Left lung (tissue), 10 donors: Measurements from ENCODE around the gene ARPC1B. TPM values are rescaled to one million over a fixed set of nuclear protein-coding genes. Genes with fewer than 3 reads are reported as not detected.
"Not testable (repeated sequence)": the region's sequence is repeated elsewhere in the genome, so short reads cannot be mapped to it uniquely, and the experiment has no call there.

Source experiments
- ATAC-seq: fragments of 200-7000 bp; cut with Tn5 transposase; one replicate; pipeline ENCODE4 v1.9.1; 2020; ENCODE audit warnings: moderate library complexity
- DNase-seq, 4 donors: peaks; one replicate each; pipeline ENCODE4 v3.0.0-alpha.2; 2013 to 2020
- H3K27ac ChIP-seq, 2 donors: fragments of 200-600 bp; sonication (generic) in 1 of 2; one replicate each; pipeline versions ENCODE4 v1.5.0 to v1.8.0; 2020 to 2021
- H3K27me3 ChIP-seq, 2 donors: fragments of 200-600 bp; sonication (generic) in 1 of 2; one replicate each; pipeline versions ENCODE4 v1.5.0 to v1.8.0; 2020 to 2021
- H3K36me3 ChIP-seq, 2 donors: fragments of 200-600 bp; sonication (generic) in 1 of 2; one replicate each; pipeline versions ENCODE4 v1.5.0 to v1.8.0; 2020 to 2021
- H3K4me1 ChIP-seq, 2 donors: fragments of 200-600 bp; one replicate each; pipeline ENCODE4 v1.8.0; 2021
- H3K4me3 ChIP-seq, 2 donors: fragments of 200-600 bp; sonication (generic) in 1 of 2; one replicate each; pipeline versions ENCODE4 v1.5.0 to v1.8.0; 2020 to 2021; ENCODE audit warnings: mild to moderate bottlenecking in 1 of 2
- H3K9me3 ChIP-seq, 2 donors: fragments of 200-600 bp; sonication (generic) in 1 of 2; one replicate each; pipeline versions ENCODE4 v1.5.0 to v1.8.0; 2020 to 2021
- intact Hi-C, 2 donors: fragments of 100-400 bp; cut with DNase I; formaldehyde crosslinking; loops; one replicate each; pipeline versions ENCODE4 v1.11.2 to v1.14.2; 2022
- polyA plus RNA-seq, 6 donors: library from polyadenylated mRNA; unstranded; fragments of 120-200 nt; gene quantifications; one replicate each; pipeline ENCODE4 v1.2.1, GENCODE V29; 2013; ENCODE audit not compliant: insufficient read length in 6 of 6
- total RNA-seq, 2 donors: library from RNA; stranded (reverse); fragmentation: NEBNext Ultra II Directional; extraction: Animal tissue kit (Norgen Biotek cat#: 25700); gene quantifications; one replicate each; pipeline ENCODE4 v1.2.1, GENCODE V29; 2021
- TF ChIP-seq, protein P1 (sequence below), 2 donors: fragments of 200-600 bp; sonication (generic) in 1 of 2; IDR thresholded peaks; one replicate each; pipeline versions ENCODE4 v1.5.0 to v1.8.0; 2021; ENCODE audit warnings: antibody characterized with exemption in 2 of 2
- donor health status: DM: no; HTN: yes; CAD: no.
- donor health status: DM: no; HTN: no; CAD: no.

ARPC1B gene
- total and polyA plus RNA-seq, 8 donors, result 37.1 to 311 (median 50.1) TPM

DNA sequence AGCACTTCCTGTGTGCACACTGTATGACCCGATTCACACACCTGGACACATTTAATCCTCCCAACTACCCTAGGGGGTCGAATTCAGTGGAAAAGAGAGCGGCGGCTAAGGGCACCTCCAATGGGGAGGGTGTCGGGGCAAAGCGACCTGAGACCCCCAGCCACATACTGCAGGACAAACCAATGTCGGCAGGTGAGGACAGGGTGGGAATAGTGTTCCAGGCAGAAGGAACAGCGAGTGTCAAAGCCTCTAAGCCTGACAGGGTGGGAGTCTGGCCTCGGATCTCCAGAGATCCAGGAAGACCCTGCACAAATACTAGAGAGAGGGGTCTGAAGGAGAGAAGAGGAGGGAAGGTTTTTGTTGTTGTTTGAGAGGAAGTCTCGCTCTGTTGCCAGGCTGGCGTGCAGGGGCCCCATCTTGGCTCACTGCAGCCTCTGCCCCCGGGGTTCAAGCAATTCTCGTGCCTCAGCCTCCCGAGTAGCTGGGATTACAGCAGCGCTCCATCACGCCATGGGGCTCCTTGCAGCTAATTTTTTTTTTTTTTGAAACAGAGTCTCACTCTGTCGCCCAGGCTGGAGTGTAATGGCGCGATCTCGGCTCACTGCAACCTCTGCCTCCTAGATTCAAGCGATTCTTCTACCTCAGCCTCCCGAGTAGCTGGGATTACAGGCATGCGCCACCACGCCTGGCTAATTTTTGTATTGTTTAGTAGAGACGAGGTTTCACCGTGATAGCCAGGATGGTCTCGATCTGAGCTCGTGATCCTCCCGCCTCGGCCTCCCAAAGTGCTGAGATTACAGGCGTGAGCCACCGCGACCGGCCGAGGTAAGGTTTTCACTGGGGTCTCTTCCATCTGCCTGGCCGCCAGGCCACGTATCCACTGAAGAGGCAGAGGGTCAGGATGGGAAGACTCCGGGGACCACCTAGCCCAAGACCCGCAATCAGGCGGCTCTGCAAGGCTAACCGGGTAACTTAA, 1.2 kb upstream of the ARPC1B start:
- Histone ChIP-seq H3K27me3 (no peaks in the 10 kb centered on the region), H3K27ac (peak overlapping the region; percentile 89 to 97), H3K36me3 (peaks cover 0 to 29% of the 10 kb centered on the region in 2 donors), H3K4me1 (peaks cover 19 to 58% of the 10 kb centered on the region in 2 donors), H3K9me3 (no peaks in the 10 kb centered on the region), H3K4me3 (peak overlapping the region; percentile 96 to 97)
- intact Hi-C loops, result no loop called here
- no peak for DNase-seq
- TF ChIP-seq, protein P1, sequence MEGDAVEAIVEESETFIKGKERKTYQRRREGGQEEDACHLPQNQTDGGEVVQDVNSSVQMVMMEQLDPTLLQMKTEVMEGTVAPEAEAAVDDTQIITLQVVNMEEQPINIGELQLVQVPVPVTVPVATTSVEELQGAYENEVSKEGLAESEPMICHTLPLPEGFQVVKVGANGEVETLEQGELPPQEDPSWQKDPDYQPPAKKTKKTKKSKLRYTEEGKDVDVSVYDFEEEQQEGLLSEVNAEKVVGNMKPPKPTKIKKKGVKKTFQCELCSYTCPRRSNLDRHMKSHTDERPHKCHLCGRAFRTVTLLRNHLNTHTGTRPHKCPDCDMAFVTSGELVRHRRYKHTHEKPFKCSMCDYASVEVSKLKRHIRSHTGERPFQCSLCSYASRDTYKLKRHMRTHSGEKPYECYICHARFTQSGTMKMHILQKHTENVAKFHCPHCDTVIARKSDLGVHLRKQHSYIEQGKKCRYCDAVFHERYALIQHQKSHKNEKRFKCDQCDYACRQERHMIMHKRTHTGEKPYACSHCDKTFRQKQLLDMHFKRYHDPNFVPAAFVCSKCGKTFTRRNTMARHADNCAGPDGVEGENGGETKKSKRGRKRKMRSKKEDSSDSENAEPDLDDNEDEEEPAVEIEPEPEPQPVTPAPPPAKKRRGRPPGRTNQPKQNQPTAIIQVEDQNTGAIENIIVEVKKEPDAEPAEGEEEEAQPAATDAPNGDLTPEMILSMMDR (IDR thresholded peaks at IDR 0.05), result no peak
- no peak for ATAC-seq

DNA sequence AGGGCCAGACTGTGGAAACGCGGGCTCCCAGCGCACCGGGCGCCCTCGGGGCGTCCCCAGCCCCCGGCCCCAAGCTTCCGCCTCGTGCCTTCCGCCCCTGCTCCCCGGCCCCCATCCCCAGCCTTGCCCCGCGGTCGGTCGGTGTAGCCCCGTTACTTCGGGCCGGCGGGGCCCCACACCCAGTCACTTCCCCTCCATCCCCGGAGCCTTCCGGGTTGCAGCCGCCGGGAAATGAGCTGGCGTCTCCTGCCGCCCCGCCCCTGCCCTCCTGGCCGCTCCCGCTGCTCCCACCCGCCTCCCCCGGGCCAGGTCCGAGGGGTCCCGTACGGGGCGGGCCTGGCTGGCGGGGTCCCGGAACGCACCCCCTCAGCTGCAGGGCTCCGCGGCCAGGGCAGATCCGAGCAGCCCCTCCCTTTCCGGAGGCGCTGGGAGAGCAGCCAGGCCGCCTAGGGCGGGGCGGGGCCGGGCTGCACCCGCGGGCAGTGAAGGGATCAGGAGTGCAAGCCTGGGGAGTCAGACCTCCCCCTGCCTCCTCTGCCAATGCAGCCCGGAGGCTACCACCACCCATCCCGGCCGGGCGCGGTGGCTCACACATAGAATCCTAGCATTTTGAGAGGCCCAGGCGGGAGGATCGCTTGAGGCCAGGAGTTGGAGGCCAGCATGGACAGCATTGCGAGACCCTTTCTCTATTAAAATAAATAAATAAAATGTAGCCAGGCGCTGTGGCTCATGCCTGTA, 709 bp downstream of the ARPC1B start:
- Histone ChIP-seq H3K9me3 (no peaks in the 10 kb centered on the region), H3K4me1 (peaks cover 37 to 72% of the 10 kb centered on the region in 2 donors), H3K4me3 (peak overlapping the region; percentile 96 to 97), H3K27me3 (no peaks in the 10 kb centered on the region), H3K27ac (peak overlapping the region; percentile 89 to 97), H3K36me3 (peaks cover 0 to 24% of the 10 kb centered on the region in 2 donors)
- TF ChIP-seq, protein P1 (IDR thresholded peaks at IDR 0.05), result no peak
- intact Hi-C loops, result no loop called here
- peak; percentile 71 for ATAC-seq
- DNase-seq, result peak; percentile 52 to 97 (median 72)

DNA sequence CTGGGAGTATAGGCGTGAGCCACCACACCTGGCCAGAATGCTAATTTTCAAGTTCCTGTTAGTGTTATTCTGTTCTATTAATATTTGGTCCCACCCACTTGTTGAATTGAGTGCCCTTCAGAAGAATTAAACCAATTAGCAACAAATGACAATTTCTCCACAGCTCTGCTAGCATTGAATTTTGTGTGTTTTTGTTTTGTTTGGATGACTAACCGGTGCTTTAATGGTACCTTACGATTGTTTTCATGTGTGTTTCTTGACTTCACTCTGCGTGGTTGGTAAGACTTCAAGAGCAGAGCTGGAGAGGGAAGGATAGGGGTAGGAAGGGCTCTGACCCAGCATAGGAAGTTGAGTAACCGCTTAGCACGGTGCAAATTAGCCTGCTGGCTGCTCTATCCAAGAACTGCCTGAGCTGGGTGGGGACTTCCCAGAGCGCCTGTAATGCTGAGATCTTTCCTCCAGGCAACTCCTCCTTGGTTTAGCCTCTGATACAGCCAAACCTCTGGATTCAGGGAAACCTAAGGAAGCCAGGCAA, 4.6 kb downstream of the ARPC1B start:
- no peaks in the 10 kb centered on the region for H3K27me3 ChIP-seq
- H3K4me3 ChIP-seq, result peak overlapping the region in 1 of 2 donors; percentile 47
- ATAC-seq (peak; percentile 76), DNase-seq (peak in 1 of 4 donors; percentile 87)
- H3K9me3 ChIP-seq, result no peaks in the 10 kb centered on the region
- intact Hi-C loops, result no loop called here
- H3K36me3 ChIP-seq, result peaks cover 0 to 50% of the 10 kb centered on the region in 2 donors
- TF ChIP-seq, protein P1 (IDR thresholded peaks at IDR 0.05), result peak in 1 of 2 donors; percentile 18
- H3K4me1 ChIP-seq, result peaks cover 40 to 87% of the 10 kb centered on the region in 2 donors
- H3K27ac ChIP-seq, result peak overlapping the region; percentile 91 to 97

DNA sequence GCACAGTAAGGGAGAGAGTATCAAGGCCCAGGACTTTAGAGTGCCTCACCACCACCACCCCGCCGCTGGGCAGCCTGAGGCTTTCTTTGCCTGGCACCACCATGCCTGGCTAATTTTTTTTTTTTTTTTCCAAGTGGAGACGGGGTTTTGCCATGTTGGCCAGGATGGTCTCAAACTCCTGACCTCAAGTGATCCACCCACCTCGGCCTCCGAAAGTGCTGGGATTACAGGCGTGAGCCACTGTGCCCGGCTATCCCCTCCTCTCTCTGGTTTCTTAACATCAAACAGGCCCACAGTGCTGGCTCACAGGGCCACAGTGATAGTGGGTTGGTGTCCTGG, 5.1 kb downstream of the ARPC1B start:
- Histone ChIP-seq H3K36me3 (peaks cover 0 to 50% of the 10 kb centered on the region in 2 donors), H3K4me3 (peak overlapping the region in 1 of 2 donors; percentile 47), H3K4me1 (peaks cover 40 to 93% of the 10 kb centered on the region in 2 donors), H3K27ac (peak overlapping the region; percentile 91 to 97)
- H3K27me3 ChIP-seq, intact Hi-C loops, H3K9me3 ChIP-seq, DNase-seq, ATAC-seq: not testable (repeated sequence)

DNA sequence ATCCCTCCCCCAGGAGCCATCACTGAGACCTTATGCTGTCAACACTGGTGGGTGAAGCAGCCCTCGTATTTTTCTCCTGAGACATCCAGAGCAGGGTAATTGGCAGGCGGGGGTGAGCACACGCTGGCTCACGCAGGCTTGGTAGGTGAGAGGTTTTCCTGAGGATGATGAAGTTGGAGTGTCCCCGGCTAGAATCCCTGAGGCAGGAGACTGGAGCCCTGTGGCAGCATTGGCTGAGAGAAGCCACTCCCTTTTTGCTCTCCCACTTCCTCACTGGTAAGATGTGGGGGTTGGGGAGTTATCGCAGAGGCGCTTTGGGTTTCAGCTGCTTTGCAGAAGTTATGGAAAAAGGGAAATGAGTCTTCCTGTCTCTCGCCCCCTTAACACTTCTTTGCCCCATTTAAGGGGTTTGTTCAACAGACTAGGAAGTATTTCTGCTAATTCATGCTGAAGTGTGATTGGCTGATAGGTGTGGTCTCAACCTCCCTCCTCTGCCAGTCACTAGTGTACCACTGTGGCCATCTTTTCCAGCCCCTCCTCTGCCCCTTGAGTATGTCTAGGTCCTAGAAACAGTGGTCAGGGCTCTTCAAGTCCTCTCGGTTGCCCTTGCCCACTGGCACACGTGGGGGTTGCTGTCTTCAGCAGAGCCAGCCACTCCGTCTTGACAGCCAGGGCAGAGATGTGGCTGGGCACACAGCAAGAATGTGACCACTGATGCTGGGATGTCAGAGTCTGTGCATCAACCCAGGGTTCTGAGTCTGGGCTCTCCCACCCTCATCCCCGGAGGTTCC, 5.7 kb downstream of the ARPC1B start:
- peak; percentile 43 for ATAC-seq
- H3K36me3 ChIP-seq, result peaks cover 0 to 51% of the 10 kb centered on the region in 2 donors
- TF ChIP-seq, protein P1 (IDR thresholded peaks at IDR 0.05), result no peak
- no peaks in the 10 kb centered on the region for H3K27me3 ChIP-seq
- H3K27ac ChIP-seq, result peak overlapping the region; percentile 91 to 97
- peak in 1 of 4 donors; percentile 76 for DNase-seq
- intact Hi-C loops, result no loop called here
- peak overlapping the region in 1 of 2 donors; percentile 47 for H3K4me3 ChIP-seq
- no peaks in the 10 kb centered on the region for H3K9me3 ChIP-seq
- H3K4me1 ChIP-seq, result peaks cover 40 to 96% of the 10 kb centered on the region in 2 donors
